LNCaP clone FGC (cell line): ENCODE data around the gene TPRG1L.

Experiments
- DNase-seq: peaks from one replicate; pipeline ENCODE4 v3.0.0-alpha.2; 2011; ENCODE audit warnings: low read depth
- H3K4me3 ChIP-seq: 2 replicates; pipeline ENCODE4 v1.5.1; 2011; ENCODE audit warnings: mild to moderate bottlenecking, low read depth, low read length, control low read depth
- CTCF ChIP-seq: IDR thresholded peaks from 2 replicates; pipeline ENCODE4 v1.5.1; 2012; ENCODE audit warnings: mild to moderate bottlenecking; ENCODE audit not compliant: control insufficient read depth, insufficient read depth; ENCODE audit errors: extremely low read depth

The TPRG1L gene

GRCh38 chr1:3658231-3658615 is 33.4 kb downstream of the TPRG1L start:
- TF ChIP-seq CTCF, result no peak
- no peak overlapping the region for H3K4me3 ChIP-seq
- no peak for DNase-seq

DNA sequence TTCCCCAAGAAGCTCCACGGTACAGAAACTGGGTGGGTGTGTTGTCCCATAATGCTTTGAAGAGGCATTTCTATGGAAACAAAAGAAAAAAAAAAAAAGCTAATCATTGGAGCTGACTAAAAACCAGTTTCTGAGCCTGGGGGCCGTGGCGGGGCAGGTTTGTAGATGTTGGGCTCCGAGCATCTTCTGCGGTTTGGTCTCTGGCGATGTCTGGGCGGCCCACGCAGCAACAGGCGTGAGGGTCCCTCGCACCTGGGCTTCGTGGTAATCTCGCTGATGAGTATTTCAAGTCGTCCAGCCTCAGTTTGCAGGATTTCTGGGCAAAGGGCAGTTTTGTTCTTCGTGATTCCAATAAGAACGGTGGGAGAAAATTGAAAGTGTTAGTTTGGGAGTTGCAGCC is 34.3 kb downstream of the TPRG1L start:
- no peak for DNase-seq
- TF ChIP-seq CTCF, result no peak
- no peak overlapping the region for H3K4me3 ChIP-seq

- DNase-seq, result no peak
- no peak for TF ChIP-seq CTCF
- no peak overlapping the region for H3K4me3 ChIP-seq
Measured at GRCh38 chr1:3660704-3661103, 35.9 kb downstream of the TPRG1L start.

GRCh38 chr1:3661631-3662030 is 36.8 kb downstream of the TPRG1L start:
- TF ChIP-seq CTCF, result no peak
- H3K4me3 ChIP-seq, result no peak overlapping the region
- DNase-seq, result no peak

- H3K4me3 ChIP-seq, result no peak overlapping the region
- DNase-seq, result no peak
- TF ChIP-seq CTCF, result no peak
Measured at GRCh38 chr1:3662080-3662671, 37.4 kb downstream of the TPRG1L start.

GRCh38 chr1:3663999-3664699 is 39.3 kb downstream of the TPRG1L start:
- H3K4me3 ChIP-seq, result no peak overlapping the region
- DNase-seq, result no peak
- TF ChIP-seq CTCF, result no peak
